ENCODE results near the gene KLHL40. TPM values are rescaled to one million over a fixed set of nuclear protein-coding genes. Genes with fewer than 3 reads are reported as not detected.

Gene KLHL40
- total RNA-seq (not detected), polyA plus RNA-seq (not detected)

- H3K4me3 Mint-ChIP-seq, result no peak within 1 kb of the TSS
- H3K9me3 Mint-ChIP-seq, result peaks cover 0 to 3% (median 0%) of the 10 kb centered on the region in 7 donors
- no peak for ATAC-seq (ENCODE audit: low read depth in 2 of 2)
These were observed at the start of gene KLHL40 for GRCh38 chr3:42685363-42685881. KLHL40 (plus strand) TSS chr3:42685537; CDS start chr3:42685619, 82 bp downstream.

GRCh38 chr3:42637001-42637400, 48.3 kb upstream of the KLHL40 start:
- H3K27ac ChIP-seq (ENCODE audit: insufficient read depth, low read length, poor library complexity, severe bottlenecking), result peak overlapping the region; percentile 81
- peaks cover 32% of the 10 kb centered on the region for H3K4me1 ChIP-seq (ENCODE audit: control insufficient read depth, insufficient read depth, low read length, poor library complexity, severe bottlenecking)
- peaks cover 76% of the 10 kb centered on the region for H3K36me3 ChIP-seq (ENCODE audit: control insufficient read depth, insufficient read depth, low read length)
- Mint-ChIP-seq H3K4me1 (peaks cover 0 to 15% (median 8%) of the 10 kb centered on the region in 4 donors), H3K27ac (no peak overlapping the region), H3K4me3 (no peak overlapping the region), H3K27me3 (no peaks in the 10 kb centered on the region), H3K36me3 (peaks cover 28% of the 10 kb centered on the region), H3K9me3 (no peaks in the 10 kb centered on the region)
- H3K9me3 ChIP-seq (ENCODE audit: control insufficient read depth in 2 of 2, low read length in 2 of 2), result no peaks in the 10 kb centered on the region
- H3K4me3 ChIP-seq (ENCODE audit: low read depth, low read length), result no peak overlapping the region
- ATAC-seq (ENCODE audit: low read depth in 2 of 2) (no peak), DNase-seq (no peak)
- no peaks in the 10 kb centered on the region for H3K27me3 ChIP-seq (ENCODE audit: control insufficient read depth, insufficient read depth, low read length)

More at GRCh38 chr3:42685363-42685881, at the start of gene KLHL40:
- Histone ChIP-seq H3K9me3 (ENCODE audit: control insufficient read depth in 2 of 2, low read length in 2 of 2) (no peaks in the 10 kb centered on the region), H3K4me3 (ENCODE audit: low read depth, low read length) (no peak within 1 kb of the TSS), H3K27me3 (ENCODE audit: control insufficient read depth, insufficient read depth, low read length) (no peaks in the 10 kb centered on the region), H3K27ac (ENCODE audit: insufficient read depth, low read length, poor library complexity, severe bottlenecking) (no peak within 1 kb of the TSS), H3K36me3 (ENCODE audit: control insufficient read depth, insufficient read depth, low read length) (no peaks in the 10 kb centered on the region), H3K4me1 (ENCODE audit: control insufficient read depth, insufficient read depth, low read length, poor library complexity, severe bottlenecking) (no peaks in the 10 kb centered on the region)
- H3K27ac Mint-ChIP-seq, result no peak within 1 kb of the TSS
- no peaks in the 10 kb centered on the region for H3K36me3 Mint-ChIP-seq
- H3K27me3 Mint-ChIP-seq, result peaks cover 10% of the 10 kb centered on the region
- DNase-seq, result no peak
- H3K4me1 Mint-ChIP-seq, result peaks cover 0 to 12% (median 0%) of the 10 kb centered on the region in 4 donors

GRCh38 chr3:42638339-42638842, 46.9 kb upstream of the KLHL40 start:
- Histone ChIP-seq H3K27ac (ENCODE audit: insufficient read depth, low read length, poor library complexity, severe bottlenecking) (peak overlapping the region; percentile 81), H3K27me3 (ENCODE audit: control insufficient read depth, insufficient read depth, low read length) (no peaks in the 10 kb centered on the region), H3K9me3 (ENCODE audit: control insufficient read depth in 2 of 2, low read length in 2 of 2) (no peaks in the 10 kb centered on the region), H3K4me1 (ENCODE audit: control insufficient read depth, insufficient read depth, low read length, poor library complexity, severe bottlenecking) (peaks cover 32% of the 10 kb centered on the region), H3K4me3 (ENCODE audit: low read depth, low read length) (peak overlapping the region; percentile 73), H3K36me3 (ENCODE audit: control insufficient read depth, insufficient read depth, low read length) (peaks cover 76% of the 10 kb centered on the region)
- H3K36me3 Mint-ChIP-seq, result peaks cover 33% of the 10 kb centered on the region
- DNase-seq (peak in 2 of 3 donors; percentile 61 to 85), ATAC-seq (ENCODE audit: low read depth in 2 of 2) (peak; percentile 75 to 79)
- H3K4me1 Mint-ChIP-seq, result peaks cover 0 to 18% (median 8%) of the 10 kb centered on the region in 4 donors
- H3K27me3 Mint-ChIP-seq, result no peaks in the 10 kb centered on the region
- H3K27ac Mint-ChIP-seq, result no peak overlapping the region
- H3K4me3 Mint-ChIP-seq, result no peak overlapping the region
- no peaks in the 10 kb centered on the region for H3K9me3 Mint-ChIP-seq

- no peaks in the 10 kb centered on the region for H3K9me3 Mint-ChIP-seq
- peaks cover 76% of the 10 kb centered on the region for H3K36me3 ChIP-seq (ENCODE audit: control insufficient read depth, insufficient read depth, low read length)
- H3K4me3 ChIP-seq (ENCODE audit: low read depth, low read length), result peak overlapping the region; percentile 73
- peaks cover 30% of the 10 kb centered on the region for H3K36me3 Mint-ChIP-seq
- peak overlapping the region; percentile 81 for H3K27ac ChIP-seq (ENCODE audit: insufficient read depth, low read length, poor library complexity, severe bottlenecking)
- peak overlapping the region in 1 of 3 donors; percentile 82 for H3K27ac Mint-ChIP-seq
- H3K9me3 ChIP-seq (ENCODE audit: control insufficient read depth in 2 of 2, low read length in 2 of 2), result no peaks in the 10 kb centered on the region
- H3K27me3 Mint-ChIP-seq, result no peaks in the 10 kb centered on the region
- H3K4me1 ChIP-seq (ENCODE audit: control insufficient read depth, insufficient read depth, low read length, poor library complexity, severe bottlenecking), result peaks cover 32% of the 10 kb centered on the region
- ATAC-seq (ENCODE audit: low read depth in 2 of 2) (no peak), DNase-seq (no peak)
- peaks cover 0 to 14% (median 8%) of the 10 kb centered on the region in 4 donors for H3K4me1 Mint-ChIP-seq
- no peaks in the 10 kb centered on the region for H3K27me3 ChIP-seq (ENCODE audit: control insufficient read depth, insufficient read depth, low read length)
- H3K4me3 Mint-ChIP-seq, result peak overlapping the region in 1 of 4 donors; percentile 34
These were observed 46.1 kb upstream of the KLHL40 start for GRCh38 chr3:42639192-42639591.

- peak overlapping the region in 2 of 4 donors; percentile 21 to 34 for H3K4me3 Mint-ChIP-seq
- DNase-seq (no peak), ATAC-seq (ENCODE audit: low read depth in 2 of 2) (no peak)
- H3K4me1 Mint-ChIP-seq, result peaks cover 0 to 12% (median 10%) of the 10 kb centered on the region in 4 donors
- peaks cover 34% of the 10 kb centered on the region for H3K36me3 Mint-ChIP-seq
- no peaks in the 10 kb centered on the region for H3K9me3 Mint-ChIP-seq
- no peak overlapping the region for H3K27ac Mint-ChIP-seq
- Histone ChIP-seq H3K4me3 (ENCODE audit: low read depth, low read length) (no peak overlapping the region), H3K36me3 (ENCODE audit: control insufficient read depth, insufficient read depth, low read length) (peaks cover 76% of the 10 kb centered on the region), H3K27ac (ENCODE audit: insufficient read depth, low read length, poor library complexity, severe bottlenecking) (no peak overlapping the region), H3K4me1 (ENCODE audit: control insufficient read depth, insufficient read depth, low read length, poor library complexity, severe bottlenecking) (peaks cover 32% of the 10 kb centered on the region), H3K9me3 (ENCODE audit: control insufficient read depth in 2 of 2, low read length in 2 of 2) (no peaks in the 10 kb centered on the region), H3K27me3 (ENCODE audit: control insufficient read depth, insufficient read depth, low read length) (no peaks in the 10 kb centered on the region)
- no peaks in the 10 kb centered on the region for H3K27me3 Mint-ChIP-seq
These were observed 45.2 kb upstream of the KLHL40 start for GRCh38 chr3:42640129-42640528.

GRCh38 chr3:42640771-42641370, 44.5 kb upstream of the KLHL40 start:
- H3K4me1 Mint-ChIP-seq, result peaks cover 0 to 12% (median 9%) of the 10 kb centered on the region in 4 donors
- Histone ChIP-seq H3K36me3 (ENCODE audit: control insufficient read depth, insufficient read depth, low read length) (peaks cover 77% of the 10 kb centered on the region), H3K4me1 (ENCODE audit: control insufficient read depth, insufficient read depth, low read length, poor library complexity, severe bottlenecking) (peaks cover 32% of the 10 kb centered on the region), H3K4me3 (ENCODE audit: low read depth, low read length) (no peak overlapping the region), H3K9me3 (ENCODE audit: control insufficient read depth in 2 of 2, low read length in 2 of 2) (no peaks in the 10 kb centered on the region), H3K27ac (ENCODE audit: insufficient read depth, low read length, poor library complexity, severe bottlenecking) (no peak overlapping the region), H3K27me3 (ENCODE audit: control insufficient read depth, insufficient read depth, low read length) (no peaks in the 10 kb centered on the region)
- H3K36me3 Mint-ChIP-seq, result peaks cover 32% of the 10 kb centered on the region
- H3K27me3 Mint-ChIP-seq, result no peaks in the 10 kb centered on the region
- no peak for DNase-seq
- H3K4me3 Mint-ChIP-seq, result peak overlapping the region in 3 of 4 donors; percentile 37 to 55 (median 44)
- H3K9me3 Mint-ChIP-seq, result no peaks in the 10 kb centered on the region
- H3K27ac Mint-ChIP-seq, result peak overlapping the region in 2 of 3 donors; percentile 43 to 90
- no peak for ATAC-seq (ENCODE audit: low read depth in 2 of 2)

- Mint-ChIP-seq H3K27ac (peak overlapping the region in 1 of 3 donors; percentile 33), H3K9me3 (no peaks in the 10 kb centered on the region), H3K4me3 (no peak overlapping the region), H3K27me3 (peaks cover 7% of the 10 kb centered on the region), H3K36me3 (peaks cover 41% of the 10 kb centered on the region), H3K4me1 (peaks cover 6 to 11% (median 7%) of the 10 kb centered on the region in 4 donors)
- no peaks in the 10 kb centered on the region for H3K27me3 ChIP-seq (ENCODE audit: control insufficient read depth, insufficient read depth, low read length)
- ATAC-seq (ENCODE audit: low read depth in 2 of 2) (no peak), DNase-seq (no peak)
- peaks cover 3% of the 10 kb centered on the region for H3K4me1 ChIP-seq (ENCODE audit: control insufficient read depth, insufficient read depth, low read length, poor library complexity, severe bottlenecking)
- peaks cover 59% of the 10 kb centered on the region for H3K36me3 ChIP-seq (ENCODE audit: control insufficient read depth, insufficient read depth, low read length)
- H3K27ac ChIP-seq (ENCODE audit: insufficient read depth, low read length, poor library complexity, severe bottlenecking), result no peak overlapping the region
- H3K4me3 ChIP-seq (ENCODE audit: low read depth, low read length), result no peak overlapping the region
- no peaks in the 10 kb centered on the region for H3K9me3 ChIP-seq (ENCODE audit: control insufficient read depth in 2 of 2, low read length in 2 of 2)
These were observed 37.4 kb upstream of the KLHL40 start for GRCh38 chr3:42647821-42648459.

Measured in CD4-positive, CD25-positive, alpha-beta regulatory T cell (primary cell).